ENCODE data around the gene SLC26A6. TPM values are rescaled to one million over a fixed set of nuclear protein-coding genes. Genes with fewer than 3 reads are reported as not detected.

Gene SLC26A6
- total RNA-seq = 40.1 and 43.0 TPM in 2 replicates

DNA sequence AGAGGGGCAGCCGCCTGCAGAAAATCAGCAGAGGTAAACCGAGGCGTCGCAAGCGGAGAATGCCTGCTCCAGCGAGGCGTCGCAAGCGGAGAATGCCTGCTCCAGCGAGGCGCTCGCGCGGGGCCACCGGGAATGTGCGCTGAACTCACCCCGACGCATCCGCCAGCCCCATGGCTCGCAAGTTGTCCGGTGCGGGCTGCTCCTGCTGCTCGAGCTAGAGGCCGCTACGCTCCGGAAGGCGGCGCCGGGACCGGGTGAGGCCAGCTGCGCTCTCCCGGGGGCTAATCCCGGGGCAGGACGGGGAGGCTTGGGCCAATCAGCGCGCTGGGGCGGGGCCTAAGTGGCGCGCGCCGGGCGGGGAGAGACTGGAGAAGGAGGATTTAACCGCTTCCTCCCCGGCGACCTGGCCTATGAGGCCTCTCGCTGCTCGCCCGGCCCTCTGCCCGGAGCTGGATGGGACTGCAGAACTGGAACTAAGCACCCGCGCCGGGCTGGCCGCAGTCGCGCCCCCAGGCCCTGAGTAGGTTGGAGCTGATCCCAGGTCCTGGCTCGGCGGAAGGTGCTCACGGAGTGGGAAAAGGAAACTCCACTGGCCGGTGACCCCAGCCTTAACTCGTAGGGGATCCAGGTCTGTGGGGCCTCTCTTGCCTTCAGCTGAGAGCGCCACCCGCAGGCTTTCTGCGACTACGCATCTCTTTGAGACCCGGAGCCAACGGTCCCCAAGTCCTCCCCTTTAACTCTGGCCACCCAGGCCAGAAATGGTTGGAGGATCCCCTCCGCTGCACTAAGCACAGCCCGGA, at the start of gene SLC26A6:
Gene SLC26A6 (minus strand): TSS at position 240 of the 800 bp plus-strand sequence. CDS start 68 bp downstream, at position 172.
- intact Hi-C loops (cut with micrococcal nuclease) = loop anchor here (1.0 to 10.0 kb wide), 9 partner anchors 21 to 447 kb away; partner anchors contain the start of genes CDC25A, IP6K2 and UQCRC1

DNA sequence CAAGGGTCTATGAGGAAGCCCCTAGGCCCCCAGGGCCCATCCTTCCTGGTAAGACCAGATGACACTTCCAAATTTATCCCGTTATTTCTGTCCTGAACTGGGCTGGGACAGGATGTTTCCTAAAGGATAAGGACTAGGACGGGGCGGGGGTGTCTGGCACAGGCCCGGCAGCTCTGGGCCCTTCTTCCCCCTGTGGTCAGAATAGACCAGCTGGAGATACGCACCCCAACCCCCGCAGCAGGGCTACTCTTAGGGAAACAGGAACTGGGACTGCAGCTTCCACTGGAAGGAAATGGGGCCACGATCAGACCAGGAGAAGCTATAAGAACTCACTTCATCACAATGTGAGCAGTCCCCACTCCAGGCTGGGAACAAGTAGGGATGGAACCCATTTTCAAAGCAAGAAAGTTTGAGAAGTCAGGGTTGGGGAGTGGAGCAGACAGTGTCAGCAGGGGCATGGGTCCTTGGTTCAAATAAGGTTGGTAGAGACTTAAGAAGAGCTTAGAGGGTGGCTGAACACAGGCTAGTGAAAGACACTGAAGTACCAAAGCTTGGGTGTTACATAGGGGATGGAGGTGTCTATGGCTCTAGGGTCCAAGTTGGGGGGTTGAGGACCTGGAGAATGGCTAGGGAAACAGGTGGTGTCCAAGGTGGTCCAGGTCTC, 49.4 kb upstream of the SLC26A6 start:
- intact Hi-C loops (cut with micrococcal nuclease) = loop anchor here (1.0 to 10.0 kb wide), 8 partner anchors 20 to 410 kb away; partner anchors contain the start of genes IP6K2, NME6, PRKAR2A and QRICH1

DNA sequence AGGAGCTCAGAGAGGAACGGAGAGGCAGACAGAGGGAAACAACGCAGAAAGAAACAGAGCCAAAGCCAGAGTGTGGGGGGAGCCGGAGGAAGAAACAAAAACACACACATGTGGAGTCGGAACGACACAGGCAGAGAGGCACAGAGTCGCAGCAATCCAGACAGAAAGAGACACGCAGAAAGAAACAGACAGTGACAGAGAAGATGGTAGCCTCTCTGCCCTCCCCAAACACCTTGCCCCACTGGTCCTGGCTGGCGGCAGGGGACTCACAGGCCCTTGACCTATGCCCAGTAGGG, 48.7 kb upstream of the SLC26A6 start:
- intact Hi-C loops (cut with micrococcal nuclease) = loop anchor here (2.0 to 10.0 kb wide), 2 partner anchors 57 to 379 kb away; partner anchors contain the start of gene NME6

GRCh38 chr3:48682786-48683185, 47.5 kb upstream of the SLC26A6 start:
- intact Hi-C loops (cut with micrococcal nuclease) = loop anchor here (10.0 kb wide), 1 partner anchor 378 kb away; the partner anchor contains the start of gene NME6

GRCh38 chr3:48681974-48682610, 46.8 kb upstream of the SLC26A6 start:
- intact Hi-C loops (cut with micrococcal nuclease) = loop anchor here (10.0 kb wide), 1 partner anchor 377 kb away; the partner anchor contains the start of gene NME6

DNA sequence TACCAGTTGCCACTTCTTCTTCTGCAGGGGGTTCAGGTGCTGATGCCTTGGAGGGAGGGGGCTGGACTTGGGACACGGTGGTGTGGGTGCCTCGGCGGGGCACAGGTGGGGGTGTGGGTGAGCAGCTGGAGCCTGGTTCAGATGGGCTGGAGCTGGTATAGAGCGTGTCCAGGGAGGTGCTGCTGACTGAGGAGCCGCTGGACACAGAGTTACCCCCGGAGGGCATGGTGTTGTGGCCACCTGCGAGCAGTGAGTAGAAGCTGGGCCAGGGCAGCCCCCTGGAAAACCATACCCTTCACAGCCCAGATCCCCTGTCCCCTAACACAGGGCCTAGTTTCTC, 46.2 kb upstream of the SLC26A6 start:
- intact Hi-C loops (cut with micrococcal nuclease) = loop anchor here (10.0 kb wide), 1 partner anchor 377 kb away; the partner anchor contains the start of gene NME6

DNA sequence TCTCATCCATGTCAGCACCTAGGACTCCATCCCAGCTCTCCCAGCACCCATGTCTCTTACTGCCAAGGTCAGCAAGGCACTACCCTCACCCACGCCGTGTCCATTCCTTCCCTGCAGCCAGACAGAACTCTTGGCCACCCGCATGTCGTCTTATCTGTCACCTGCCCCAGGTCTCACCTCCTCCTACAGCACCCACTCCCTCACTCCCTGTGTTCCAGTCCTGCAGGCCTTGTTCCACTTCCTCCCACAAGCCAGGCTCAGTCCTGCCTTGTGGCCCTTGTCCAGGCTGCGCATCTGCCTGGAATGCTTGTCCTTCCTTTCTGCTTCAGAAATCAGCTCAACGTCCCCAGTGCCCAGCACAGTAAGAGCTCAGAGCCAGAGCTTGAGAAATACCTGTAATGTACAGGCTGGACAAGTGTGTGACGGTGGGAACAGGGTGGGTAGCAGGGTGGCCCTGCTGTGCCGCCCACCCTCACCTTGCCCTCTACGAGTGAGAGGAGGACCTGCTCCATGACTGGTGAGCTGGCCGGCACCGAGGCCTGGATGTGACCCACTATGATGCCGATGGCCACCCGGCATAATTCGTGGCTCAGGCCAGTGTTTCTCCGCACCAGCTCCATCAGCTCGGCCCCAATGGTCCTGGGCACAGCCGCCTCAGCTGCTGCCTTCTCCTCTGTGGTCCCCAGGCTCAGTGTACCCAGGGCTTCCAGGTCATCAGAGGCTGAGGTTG, 45.7 kb upstream of the SLC26A6 start:
- intact Hi-C loops (cut with micrococcal nuclease) = loop anchor here (10.0 kb wide), 1 partner anchor 376 kb away; the partner anchor contains the start of gene NME6

DNA sequence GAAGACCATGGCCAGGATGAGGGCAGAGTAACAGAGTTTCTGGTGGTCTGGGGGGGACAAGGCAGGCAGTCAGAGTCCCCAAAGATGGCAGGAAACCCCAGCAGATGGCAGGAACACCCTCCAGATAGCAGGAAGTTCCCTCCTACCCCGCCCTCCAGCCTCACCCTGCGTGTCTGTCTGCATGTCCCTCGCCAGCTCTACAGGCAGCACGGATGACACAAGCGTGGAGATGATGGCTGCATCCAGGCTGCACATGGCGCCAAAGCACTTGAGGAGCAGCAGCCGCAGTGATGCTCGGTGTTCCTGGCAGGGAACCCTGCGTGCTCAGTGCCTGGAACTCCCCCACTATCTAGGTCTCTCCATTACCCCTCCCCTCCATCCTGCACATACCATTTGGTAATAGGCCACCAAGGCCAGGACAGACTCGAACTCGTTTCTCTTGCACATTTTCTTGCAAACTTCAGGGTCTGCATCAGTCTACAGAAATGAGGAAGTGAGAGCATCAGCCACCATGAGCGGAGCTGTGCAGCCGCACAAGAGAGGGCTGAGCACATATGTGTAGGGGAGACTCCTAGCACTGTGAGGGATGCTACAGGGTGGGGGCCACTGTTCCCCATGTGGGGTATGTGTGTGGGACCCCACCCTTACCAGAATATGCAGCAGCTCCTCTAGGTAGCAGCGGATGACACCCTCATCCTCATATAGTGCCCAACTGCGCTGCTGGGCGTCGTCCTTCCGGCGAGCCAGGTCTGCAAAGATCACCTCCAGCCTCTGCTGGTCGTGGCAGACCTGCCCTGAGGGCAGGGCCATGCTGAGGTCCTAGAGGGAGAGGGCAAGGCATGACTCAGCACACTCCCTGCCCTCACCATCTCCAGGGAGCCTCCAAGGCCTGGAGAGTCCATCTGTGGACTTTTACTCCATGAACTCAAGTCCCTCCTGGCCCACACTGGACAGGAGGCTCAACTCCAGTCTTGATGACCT, 44.4 kb upstream of the SLC26A6 start:
- intact Hi-C loops (cut with micrococcal nuclease) = loop anchor here (10.0 kb wide), 1 partner anchor 375 kb away; the partner anchor contains the start of gene NME6

DNA sequence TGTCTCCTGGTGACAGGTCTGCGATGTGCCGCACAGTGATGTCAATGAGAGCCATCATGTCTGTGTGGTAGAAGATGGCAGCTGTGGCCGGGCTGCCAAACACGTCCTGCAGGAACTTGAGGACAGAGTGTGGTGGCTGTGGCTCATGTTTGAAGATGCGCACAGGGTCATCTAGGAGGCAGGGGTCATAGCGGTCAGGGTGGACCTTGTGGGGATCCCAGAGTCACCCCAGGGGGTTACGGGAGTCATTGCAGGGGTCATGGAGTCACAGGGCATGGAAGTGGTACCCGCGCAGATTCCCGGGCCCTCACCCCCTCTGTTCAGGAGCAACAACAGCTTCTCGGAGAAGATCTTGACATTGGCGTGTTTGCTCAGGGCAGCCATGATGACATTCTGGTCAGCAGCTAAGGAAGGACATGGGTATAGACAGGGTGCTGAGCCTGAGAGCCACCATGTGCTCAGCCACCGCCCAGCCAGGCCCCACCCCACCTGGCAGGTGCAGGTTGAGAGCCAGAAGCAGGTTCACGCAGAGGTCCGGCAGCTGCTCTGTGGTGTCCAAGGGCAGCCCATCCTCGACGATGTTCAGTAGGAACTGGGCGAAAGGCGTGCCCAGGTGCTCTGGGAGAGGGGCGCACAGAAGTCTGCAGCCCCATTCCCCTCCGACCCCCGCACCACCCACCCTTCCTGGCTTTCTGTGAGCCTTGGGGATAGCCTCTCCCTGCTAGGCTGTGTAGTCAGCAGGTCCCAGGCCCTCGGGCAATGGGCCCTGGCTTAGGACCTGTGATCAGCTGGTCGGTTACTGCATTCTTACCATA, 43.5 kb upstream of the SLC26A6 start:
- intact Hi-C loops (cut with micrococcal nuclease) = no loop called here

DNA sequence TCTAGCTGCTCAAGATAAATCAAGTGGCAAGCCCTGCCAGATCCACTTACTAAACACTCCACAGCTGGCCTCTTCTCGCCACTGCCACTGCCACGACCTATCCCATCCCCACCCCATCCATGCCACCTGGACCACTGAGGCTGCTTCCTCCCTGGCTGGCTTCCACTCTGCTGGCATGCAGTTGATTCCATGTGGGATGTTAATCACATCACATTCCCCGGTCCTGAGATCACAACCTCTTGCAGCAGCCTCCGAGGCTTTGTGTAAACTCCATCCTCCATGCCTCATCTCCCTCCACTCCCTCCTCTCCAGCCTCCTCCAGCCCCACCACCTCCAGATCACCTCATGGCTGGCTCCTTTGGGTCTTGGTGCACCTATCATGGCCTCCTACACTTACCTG, 42.8 kb upstream of the SLC26A6 start:
- intact Hi-C loops (cut with micrococcal nuclease) = no loop called here

DNA sequence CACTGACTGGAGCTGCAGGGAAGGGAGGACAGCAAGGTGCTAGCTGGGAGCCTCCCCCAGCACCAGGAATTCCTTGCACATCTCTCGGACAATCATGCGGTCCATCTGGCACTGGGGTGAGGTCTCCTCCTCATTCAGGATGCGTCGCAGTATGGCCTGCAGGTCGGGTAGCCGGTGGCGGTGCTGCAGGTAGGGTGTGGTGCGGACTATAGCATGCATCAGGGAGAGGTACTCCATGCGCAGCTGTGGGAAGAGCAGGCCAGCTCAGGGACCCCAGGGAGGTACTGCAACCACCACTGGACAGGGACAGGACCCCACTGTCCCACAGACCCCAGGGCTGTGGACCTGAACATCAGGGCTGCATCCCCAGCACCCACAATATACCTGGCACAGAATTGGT, 39.2 kb upstream of the SLC26A6 start:
- intact Hi-C loops (cut with micrococcal nuclease) = no loop called here

DNA sequence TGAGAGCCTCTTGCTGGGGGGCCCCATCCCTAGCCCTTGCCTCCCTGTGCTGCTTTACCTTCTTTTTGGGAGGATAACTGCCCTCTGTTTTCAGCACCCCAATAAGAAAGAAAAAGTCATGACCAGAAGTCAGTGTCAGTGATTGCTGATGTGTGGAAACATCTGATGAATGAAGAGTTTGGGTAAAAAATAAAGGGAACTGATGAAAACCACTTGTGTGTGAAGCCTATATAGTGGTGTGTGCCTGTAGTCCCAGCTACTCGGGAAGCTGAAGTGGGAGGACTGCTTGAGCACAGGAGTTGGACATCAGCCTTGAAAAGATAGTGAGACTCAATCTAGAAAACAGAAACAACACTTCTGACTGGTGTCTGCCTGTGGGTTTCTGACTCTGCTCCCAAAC, 37.3 kb upstream of the SLC26A6 start:
- intact Hi-C loops (cut with micrococcal nuclease) = no loop called here

GRCh38 chr3:48664929-48665328, 29.7 kb upstream of the SLC26A6 start:
- intact Hi-C loops (cut with micrococcal nuclease) = loop anchor here (1.0 to 10.0 kb wide), 9 partner anchors 9 to 342 kb away; partner anchors contain the start of genes ATRIP, CCDC51, IP6K2 and NCKIPSD

- intact Hi-C loops (cut with micrococcal nuclease) = loop anchor here (1.0 to 10.0 kb wide), 9 partner anchors 8 to 343 kb away; partner anchors contain the start of genes ATRIP, CCDC51, IP6K2 and NCKIPSD
Measured at GRCh38 chr3:48664313-48664644, 29.0 kb upstream of the SLC26A6 start.

GRCh38 chr3:48663489-48664312, 28.4 kb upstream of the SLC26A6 start:
- intact Hi-C loops (cut with micrococcal nuclease) = loop anchor here (1.0 to 10.0 kb wide), 9 partner anchors 7 to 344 kb away; partner anchors contain the start of genes ATRIP, CCDC51, IP6K2 and NCKIPSD

- intact Hi-C loops (cut with micrococcal nuclease) = loop anchor here (5.0 to 10.0 kb wide), 2 partner anchors 218 to 344 kb away; partner anchors contain the start of genes ATRIP, CCDC51, TMA7 and WDR6
Measured at GRCh38 chr3:48662753-48663488, 27.7 kb upstream of the SLC26A6 start, which contains the start of gene CELSR3. TSS of gene CELSR3 (minus strand) at chr3:48662886. CDS start at chr3:48662634, 252 bp downstream.
